Smooth muscle cell (in vitro differentiated cells): ENCODE data around the gene DNAJC1. TPM values are rescaled to one million over a fixed set of nuclear protein-coding genes. Genes with fewer than 3 reads are reported as not detected.

ENCODE experiments used
- DNase-seq: peaks from one replicate; lab custom pipeline; 2025; ENCODE audit not compliant: unreplicated experiment; lab: John Stamatoyannopoulos, UW
- H2AFZ ChIP-seq: fragments of 200-600 bp; sonication (generic); 2 replicates; pipeline ENCODE4 v1.6.0; 2016; ENCODE audit warnings: antibody characterized with exemption, low read depth, mild to moderate bottlenecking
- H3F3A ChIP-seq: fragments of 200-600 bp; sonication (generic); 2 replicates; pipeline ENCODE4 v1.6.0; 2017; ENCODE audit warnings: antibody characterized with exemption, low read depth
- H3K27ac ChIP-seq: fragments of 200-600 bp; sonication (generic); 2 replicates; pipeline ENCODE4 v1.5.1; 2016; ENCODE audit warnings: low read depth, mild to moderate bottlenecking
- H3K27me3 ChIP-seq: fragments of 200-600 bp; sonication (generic); 2 replicates; pipeline ENCODE4 v1.6.1; 2016; ENCODE audit warnings: low read depth, mild to moderate bottlenecking
- H3K36me3 ChIP-seq: fragments of 200-600 bp; sonication (generic); 2 replicates; pipeline ENCODE4 v1.5.1; 2016; ENCODE audit warnings: low read depth
- H3K4me1 ChIP-seq: fragments of 200-600 bp; sonication (generic); 2 replicates; pipeline ENCODE4 v1.5.1; 2016; ENCODE audit warnings: low read depth
- H3K4me2 ChIP-seq: fragments of 200-600 bp; sonication (generic); 2 replicates; pipeline ENCODE4 v1.6.0; 2016; ENCODE audit warnings: mild to moderate bottlenecking
- H3K4me3 ChIP-seq: fragments of 200-600 bp; sonication (generic); 2 replicates; pipeline ENCODE4 v1.5.1; 2016; ENCODE audit warnings: mild to moderate bottlenecking
- H3K79me2 ChIP-seq: fragments of 200-600 bp; sonication (generic); 2 replicates; pipeline ENCODE4 v1.6.0; 2016; ENCODE audit warnings: low read depth, mild to moderate bottlenecking
- H3K9ac ChIP-seq: fragments of 200-600 bp; sonication (generic); 2 replicates; pipeline ENCODE4 v1.6.0; 2016; ENCODE audit warnings: low read depth
- H3K9me3 ChIP-seq: fragments of 200-600 bp; sonication (generic); replicated peaks from 2 replicates; pipeline ENCODE4 v1.5.1; 2016; ENCODE audit warnings: low read depth
- H4K20me1 ChIP-seq: fragments of 200-600 bp; sonication (generic); 2 replicates; pipeline ENCODE4 v1.6.0; 2016; ENCODE audit warnings: low read depth
- CTCF ChIP-seq: fragments of 200-600 bp; sonication (generic); IDR thresholded peaks from 2 replicates; pipeline ENCODE4 v1.5.1; 2017; ENCODE audit warnings: borderline replicate concordance, mild to moderate bottlenecking, antibody characterized with exemption; ENCODE audit not compliant: insufficient read depth, poor library complexity, severe bottlenecking
- WGBS: methylation state at CpG from one replicate; pipeline ENCODE4 v1.1.7; 2016; ENCODE audit warnings: low lambda C conversion rate; 5-methylcytosine and 5-hydroxymethylcytosine counted together
- polyA plus RNA-seq: library from polyadenylated mRNA; unstranded; fragments of >200 nt; fragmentation: Nextera tagmentation; extraction: Ambion mirVana; gene quantifications from 2 replicates; pipeline ENCODE4 v1.2.1, GENCODE V29; 2016
- total RNA-seq: library from RNA; depleted of rRNA; stranded (reverse); fragments of >200 nt; gene quantifications from 2 replicates; pipeline ENCODE4 v1.2.3, GENCODE V29; 2014

DNAJC1 gene
- total and polyA plus RNA-seq, 2 experiments from 2014 or later: 67.0 to 88.5 TPM

GRCh38 chr10:21980691-21981090 lies 22.8 kb downstream of the DNAJC1 start:
- DNase-seq: no peak
- H3K9ac ChIP-seq: no peak overlapping the region
- H3K27ac ChIP-seq: no peak overlapping the region
- no peak overlapping the region for H2AFZ ChIP-seq
- no peak for TF ChIP-seq CTCF
- H3F3A ChIP-seq: no peaks in the 10 kb centered on the region
- H4K20me1 ChIP-seq: peaks cover 81% of the 10 kb centered on the region
- peaks cover 37% of the 10 kb centered on the region for H3K4me1 ChIP-seq
- no peaks in the 10 kb centered on the region for H3K9me3 ChIP-seq
- H3K27me3 ChIP-seq: no peaks in the 10 kb centered on the region
- no peak overlapping the region for H3K4me3 ChIP-seq
- no peaks in the 10 kb centered on the region for H3K36me3 ChIP-seq
- no peak overlapping the region for H3K4me2 ChIP-seq
- H3K79me2 ChIP-seq: peaks cover 87% of the 10 kb centered on the region

GRCh38 chr10:21978191-21978862 lies 25.2 kb downstream of the DNAJC1 start:
- TF ChIP-seq CTCF: no peak
- no peaks in the 10 kb centered on the region for H3K36me3 ChIP-seq
- H3K9me3 ChIP-seq: no peaks in the 10 kb centered on the region
- peak overlapping the region; percentile 47 for H3K4me2 ChIP-seq
- peaks cover 50% of the 10 kb centered on the region for H3K4me1 ChIP-seq
- no peak overlapping the region for H3K9ac ChIP-seq
- peak overlapping the region; percentile 23 for H3K27ac ChIP-seq
- peaks cover 90% of the 10 kb centered on the region for H3K79me2 ChIP-seq
- no peak for DNase-seq
- H3F3A ChIP-seq: no peaks in the 10 kb centered on the region
- whole genome bisulfite sequencing: 6% methylated on average over 1 of the region's 1 CpG
- no peak overlapping the region for H2AFZ ChIP-seq
- H3K27me3 ChIP-seq: no peaks in the 10 kb centered on the region
- H3K4me3 ChIP-seq: no peak overlapping the region
- H4K20me1 ChIP-seq: peaks cover 93% of the 10 kb centered on the region

GRCh38 chr10:21976739-21977138 lies 26.8 kb downstream of the DNAJC1 start:
- Histone ChIP-seq H3K36me3 (no peaks in the 10 kb centered on the region), H3K4me1 (peaks cover 50% of the 10 kb centered on the region), H3K27ac (no peak overlapping the region), H2AFZ (no peak overlapping the region), H3K9me3 (no peaks in the 10 kb centered on the region), H3F3A (no peaks in the 10 kb centered on the region), H3K4me2 (no peak overlapping the region), H3K79me2 (peaks cover 95% of the 10 kb centered on the region), H3K9ac (no peak overlapping the region), H4K20me1 (peaks cover 94% of the 10 kb centered on the region), H3K27me3 (no peaks in the 10 kb centered on the region), H3K4me3 (no peak overlapping the region)
- 43% methylated on average over 7 of the region's 7 CpGs for WGBS
- no peak for TF ChIP-seq CTCF
- DNase-seq: no peak

- no peaks in the 10 kb centered on the region for H3K9me3 ChIP-seq
- no peaks in the 10 kb centered on the region for H3K27me3 ChIP-seq
- DNase-seq: no peak
- H2AFZ ChIP-seq: no peak overlapping the region
- no peak overlapping the region for H3K27ac ChIP-seq
- no peaks in the 10 kb centered on the region for H3F3A ChIP-seq
- peaks cover 50% of the 10 kb centered on the region for H3K4me1 ChIP-seq
- WGBS: 86% methylated on average over 2 of the region's 2 CpGs
- no peaks in the 10 kb centered on the region for H3K36me3 ChIP-seq
- peaks cover 95% of the 10 kb centered on the region for H3K79me2 ChIP-seq
- H4K20me1 ChIP-seq: peaks cover 95% of the 10 kb centered on the region
- no peak for TF ChIP-seq CTCF
- H3K4me2 ChIP-seq: no peak overlapping the region
- H3K4me3 ChIP-seq: no peak overlapping the region
- H3K9ac ChIP-seq: no peak overlapping the region
Observed at GRCh38 chr10:21976280-21976679, 27.2 kb downstream of the DNAJC1 start.
